Aortic smooth muscle cell (primary cell): ENCODE measurements around the gene TNFRSF17. TPM values are rescaled to one million over a fixed set of nuclear protein-coding genes. Genes with fewer than 3 reads are reported as not detected.

Source experiments
- total RNA-seq: library from RNA; depleted of rRNA; stranded (reverse); fragments of >200 nt; gene quantifications from 2 replicates; pipeline ENCODE4 v1.2.3, GENCODE V29; 2014

Gene TNFRSF17
- total RNA-seq = not detected in 2 replicates

DNA sequence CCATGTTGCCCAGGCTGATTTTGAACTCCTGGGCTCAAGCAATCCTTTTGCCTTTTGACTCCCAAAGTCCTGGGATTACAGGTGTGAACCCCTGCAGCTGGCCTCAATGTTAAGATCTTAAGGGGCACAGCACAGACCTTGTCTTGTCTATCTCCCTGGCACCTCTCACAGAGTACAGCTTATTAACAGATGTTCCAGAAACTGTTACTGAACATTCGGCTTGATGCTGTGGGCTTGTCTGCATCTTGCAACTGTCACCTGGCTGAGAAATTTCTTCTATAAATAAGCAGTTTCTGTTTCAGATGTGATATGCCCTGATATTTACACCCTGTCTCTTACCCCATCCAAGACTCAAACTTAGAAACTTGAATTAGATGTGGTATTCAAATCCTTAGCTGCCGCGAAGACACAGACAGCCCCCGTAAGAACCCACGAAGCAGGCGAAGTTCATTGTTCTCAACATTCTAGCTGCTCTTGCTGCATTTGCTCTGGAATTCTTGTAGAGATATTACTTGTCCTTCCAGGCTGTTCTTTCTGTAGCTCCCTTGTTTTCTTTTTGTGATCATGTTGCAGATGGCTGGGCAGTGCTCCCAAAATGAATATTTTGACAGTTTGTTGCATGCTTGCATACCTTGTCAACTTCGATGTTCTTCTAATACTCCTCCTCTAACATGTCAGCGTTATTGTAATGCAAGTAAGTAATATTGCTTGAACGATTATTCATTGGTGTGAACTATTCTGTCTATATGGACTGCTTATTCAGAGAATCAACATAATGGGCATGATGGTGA, at the start of gene TNFRSF17:
TNFRSF17 (plus strand) TSS at position 450 of the 791 bp plus-strand sequence; CDS start at position 565, 115 bp downstream.

GRCh38 chr16:11915644-11916523, 49.1 kb upstream of the TNFRSF17 start, which contains the start of gene GSPT1:
Gene GSPT1, minus strand, starts transcription at chr16:11915956. Its CDS starts 236 bp downstream, at chr16:11915720.

GRCh38 chr16:11941945-11942344, 23.1 kb upstream of the TNFRSF17 start, which contains the start of gene NPIPB2:
Gene NPIPB2, minus strand, starts transcription at chr16:11942045. Its CDS starts 0 bp downstream, at chr16:11942045.

Other genes with a start within 250 kb of the TNFRSF17 start
- gene TXNDC11, start 222.4 kb upstream of the TNFRSF17 start, total RNA-seq = 24.4 and 35.5 TPM in 2 replicates
- gene ZC3H7A, start 168.0 kb upstream of the TNFRSF17 start, total RNA-seq = 37.1 and 45.1 TPM in 2 replicates
- gene RSL1D1, start 113.7 kb upstream of the TNFRSF17 start, total RNA-seq = 65.7 and 69.8 TPM in 2 replicates
- 54.3 and 64.2 TPM in 2 replicates for gene GSPT1, start 49.3 kb upstream of the TNFRSF17 start, total RNA-seq
- 3.7 and 6.6 TPM in 2 replicates for gene NPIPB2, start 23.2 kb upstream of the TNFRSF17 start, total RNA-seq
- gene SNX29, start 11.5 kb downstream of the TNFRSF17 start, total RNA-seq = 14.4 and 17.3 TPM in 2 replicates